Muscle of back (tissue), 11 donors: ENCODE data around the gene EME2. TPM values are rescaled to one million over a fixed set of nuclear protein-coding genes. Genes with fewer than 3 reads are reported as not detected.
A peak's percentile ranks its signal among the peaks of the same experiment; 100 is the strongest.

Experiments
- DNase-seq, 3 donors: peaks; one replicate each; pipeline versions ENCODE4 v3.0.0 to v3.0.0-alpha.2; 2013
- polyA plus RNA-seq, 10 donors: library from polyadenylated mRNA; unstranded; fragments of 120-200 nt; gene quantifications; one replicate each; pipeline ENCODE4 v1.2.1, GENCODE V29; 2013; ENCODE audit not compliant: insufficient read length in 10 of 10

EME2 gene
- polyA plus RNA-seq, 10 donors = 3.5 to 8.5 (median 5.5) TPM

- DNase-seq = no peak
Measured at GRCh38 chr16:1777375-1778199, 5.0 kb downstream of the EME2 start.

- DNase-seq = no peak
Measured at GRCh38 chr16:1778200-1779179, 5.9 kb downstream of the EME2 start.

- no peak for DNase-seq
Measured at GRCh38 chr16:1779234-1779701, 6.7 kb downstream of the EME2 start.

- no peak for DNase-seq
Measured at GRCh38 chr16:1779741-1780676, 7.4 kb downstream of the EME2 start.

- no peak for DNase-seq
Measured at GRCh38 chr16:1780677-1781072, 8.1 kb downstream of the EME2 start.

GRCh38 chr16:1781254-1781653 lies 8.6 kb downstream of the EME2 start:
- no peak for DNase-seq

- peak in 1 of 3 donors; percentile 52 for DNase-seq
Measured at GRCh38 chr16:1781758-1782407, 9.3 kb downstream of the EME2 start.

- peak; percentile 100 for DNase-seq
Measured at GRCh38 chr16:1782408-1783264, 10.0 kb downstream of the EME2 start, which contains the start of the genes NUBP2 and SPSB3. TSS of gene NUBP2 (plus strand) at chr16:1782960. CDS start at chr16:1783021, 61 bp downstream. TSS of gene SPSB3 (minus strand) at chr16:1782571. CDS start at chr16:1781483, 1,088 bp downstream.

GRCh38 chr16:1784977-1785845 lies 12.6 kb downstream of the EME2 start:
- peak in 1 of 3 donors; percentile 0 for DNase-seq

GRCh38 chr16:1785846-1786170 lies 13.2 kb downstream of the EME2 start:
- no peak for DNase-seq

GRCh38 chr16:1786242-1787055 lies 13.8 kb downstream of the EME2 start:
- DNase-seq = peak in 1 of 3 donors; percentile 0

GRCh38 chr16:1787056-1787321 lies 14.4 kb downstream of the EME2 start:
- no peak for DNase-seq

GRCh38 chr16:1787322-1788094 lies 14.9 kb downstream of the EME2 start:
- DNase-seq = peak in 1 of 3 donors; percentile 2

GRCh38 chr16:1788095-1788707 lies 15.6 kb downstream of the EME2 start:
- no peak for DNase-seq

GRCh38 chr16:1788708-1789100 lies 16.1 kb downstream of the EME2 start:
- peak in 1 of 3 donors; percentile 27 for DNase-seq

- DNase-seq = no peak
Measured at GRCh38 chr16:1789643-1790045, 17.0 kb downstream of the EME2 start.

- DNase-seq = no peak
Measured at GRCh38 chr16:1790261-1790610, 17.6 kb downstream of the EME2 start.
